GM12873 (cell line): ENCODE results near the gene HSFX1.
"Not testable (repeated sequence)": the region's sequence is repeated elsewhere in the genome, so short reads cannot be mapped to it uniquely, and the experiment has no call there.

Experiments
- TF ChIP-seq, protein P1 (sequence below): IDR thresholded peaks from 2 replicates; pipeline ENCODE4 v1.5.1; 2012; ENCODE audit warnings: low read depth, mild to moderate bottlenecking, moderate library complexity, low read length, control low read depth; ENCODE audit not compliant: insufficient read depth; ENCODE audit errors: missing control alignments

The HSFX1 gene

GRCh38 chrX:149781727-149782126, 7.9 kb downstream of the HSFX1 start, which contains the start of gene MAGEA9:
MAGEA9 (plus strand) TSS chrX:149781930; CDS start chrX:149786211, 4,281 bp downstream.
- TF ChIP-seq, protein P1, sequence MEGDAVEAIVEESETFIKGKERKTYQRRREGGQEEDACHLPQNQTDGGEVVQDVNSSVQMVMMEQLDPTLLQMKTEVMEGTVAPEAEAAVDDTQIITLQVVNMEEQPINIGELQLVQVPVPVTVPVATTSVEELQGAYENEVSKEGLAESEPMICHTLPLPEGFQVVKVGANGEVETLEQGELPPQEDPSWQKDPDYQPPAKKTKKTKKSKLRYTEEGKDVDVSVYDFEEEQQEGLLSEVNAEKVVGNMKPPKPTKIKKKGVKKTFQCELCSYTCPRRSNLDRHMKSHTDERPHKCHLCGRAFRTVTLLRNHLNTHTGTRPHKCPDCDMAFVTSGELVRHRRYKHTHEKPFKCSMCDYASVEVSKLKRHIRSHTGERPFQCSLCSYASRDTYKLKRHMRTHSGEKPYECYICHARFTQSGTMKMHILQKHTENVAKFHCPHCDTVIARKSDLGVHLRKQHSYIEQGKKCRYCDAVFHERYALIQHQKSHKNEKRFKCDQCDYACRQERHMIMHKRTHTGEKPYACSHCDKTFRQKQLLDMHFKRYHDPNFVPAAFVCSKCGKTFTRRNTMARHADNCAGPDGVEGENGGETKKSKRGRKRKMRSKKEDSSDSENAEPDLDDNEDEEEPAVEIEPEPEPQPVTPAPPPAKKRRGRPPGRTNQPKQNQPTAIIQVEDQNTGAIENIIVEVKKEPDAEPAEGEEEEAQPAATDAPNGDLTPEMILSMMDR: not testable (repeated sequence)

- TF ChIP-seq, protein P1: no peak
Measured at GRCh38 chrX:149799095-149799714, 25.3 kb downstream of the HSFX1 start.

GRCh38 chrX:149799938-149800337, 26.1 kb downstream of the HSFX1 start:
- TF ChIP-seq, protein P1: no peak

DNA sequence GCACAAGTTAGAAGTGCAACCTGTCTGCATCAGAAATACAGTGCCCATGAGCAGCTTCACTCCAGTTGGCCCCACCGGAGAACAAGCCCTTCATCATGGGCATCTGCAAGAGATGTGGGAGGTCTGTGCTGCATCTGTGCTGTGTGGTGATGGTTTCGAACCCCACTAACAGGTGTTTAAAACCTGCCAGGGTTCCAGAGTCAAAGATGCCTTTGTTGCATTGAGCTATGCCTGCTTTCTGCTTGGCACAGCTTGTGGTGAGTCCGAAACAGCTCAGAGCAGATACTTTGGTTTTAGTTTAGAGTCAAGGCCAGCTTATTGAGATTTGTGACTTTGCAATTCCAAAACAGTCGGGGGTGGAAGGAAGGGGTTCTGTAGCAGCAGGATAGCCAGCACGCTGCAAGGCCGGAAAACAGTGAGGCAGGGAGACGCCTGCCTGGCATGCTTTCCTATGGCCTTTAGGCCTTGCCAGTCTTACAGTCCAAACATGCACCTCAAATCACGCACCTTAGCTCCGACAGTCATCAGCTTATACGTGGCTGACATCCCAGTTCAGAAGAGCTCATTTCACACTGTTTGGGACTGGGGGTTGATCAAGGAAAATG, 29.7 kb downstream of the HSFX1 start:
- TF ChIP-seq, protein P1: no peak

GRCh38 chrX:149804102-149804501, 30.2 kb downstream of the HSFX1 start:
- TF ChIP-seq, protein P1: no peak

DNA sequence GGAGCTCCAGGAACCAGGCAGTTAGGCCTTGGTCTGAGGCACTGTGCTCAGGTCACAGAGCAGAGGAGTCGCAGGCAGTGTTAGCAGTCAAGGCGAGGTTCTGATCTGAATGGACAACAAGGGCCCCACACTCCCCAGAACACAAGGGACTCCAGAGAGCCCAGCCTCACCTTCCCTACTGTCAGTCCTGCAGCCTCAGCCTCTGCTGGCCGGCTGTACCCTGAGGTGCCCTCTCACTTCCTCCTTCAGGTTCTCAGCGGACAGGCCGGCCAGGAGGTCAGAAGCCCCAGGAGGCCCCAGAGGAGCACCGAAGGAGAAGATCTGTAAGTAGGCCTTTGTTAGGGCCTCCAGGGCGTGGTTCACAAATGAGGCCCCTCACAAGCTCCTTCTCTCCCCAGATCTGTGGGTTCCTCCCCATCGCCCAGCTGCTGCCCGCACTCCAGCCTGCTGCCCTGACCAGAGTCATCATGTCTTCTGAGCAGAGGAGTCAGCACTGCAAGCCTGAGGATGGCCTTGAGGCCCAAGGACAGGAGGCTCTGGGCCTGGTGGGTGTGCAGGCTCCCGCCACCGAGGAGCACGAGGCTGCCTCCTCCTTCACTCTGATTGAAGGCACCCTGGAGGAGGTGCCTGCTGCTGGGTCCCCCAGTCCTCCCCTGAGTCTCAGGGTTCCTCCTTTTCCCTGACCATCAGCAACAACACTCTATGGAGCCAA, 34.0 kb downstream of the HSFX1 start:
- TF ChIP-seq, protein P1: no peak

GRCh38 chrX:149818652-149819051, 44.8 kb downstream of the HSFX1 start:
- TF ChIP-seq, protein P1: no peak
